GM18909 (cell line): ENCODE data around the gene RTP4.
A peak's percentile ranks its signal among the peaks of the same experiment; 100 is the strongest.

Source experiments
- ATAC-seq: cut with Tn5 transposase; IDR thresholded peaks from one replicate; pipeline ENCODE4 v1.9.1; 2021; ENCODE audit warnings: mild to moderate bottlenecking; ENCODE audit not compliant: unreplicated experiment, poor library complexity

Gene RTP4

DNA sequence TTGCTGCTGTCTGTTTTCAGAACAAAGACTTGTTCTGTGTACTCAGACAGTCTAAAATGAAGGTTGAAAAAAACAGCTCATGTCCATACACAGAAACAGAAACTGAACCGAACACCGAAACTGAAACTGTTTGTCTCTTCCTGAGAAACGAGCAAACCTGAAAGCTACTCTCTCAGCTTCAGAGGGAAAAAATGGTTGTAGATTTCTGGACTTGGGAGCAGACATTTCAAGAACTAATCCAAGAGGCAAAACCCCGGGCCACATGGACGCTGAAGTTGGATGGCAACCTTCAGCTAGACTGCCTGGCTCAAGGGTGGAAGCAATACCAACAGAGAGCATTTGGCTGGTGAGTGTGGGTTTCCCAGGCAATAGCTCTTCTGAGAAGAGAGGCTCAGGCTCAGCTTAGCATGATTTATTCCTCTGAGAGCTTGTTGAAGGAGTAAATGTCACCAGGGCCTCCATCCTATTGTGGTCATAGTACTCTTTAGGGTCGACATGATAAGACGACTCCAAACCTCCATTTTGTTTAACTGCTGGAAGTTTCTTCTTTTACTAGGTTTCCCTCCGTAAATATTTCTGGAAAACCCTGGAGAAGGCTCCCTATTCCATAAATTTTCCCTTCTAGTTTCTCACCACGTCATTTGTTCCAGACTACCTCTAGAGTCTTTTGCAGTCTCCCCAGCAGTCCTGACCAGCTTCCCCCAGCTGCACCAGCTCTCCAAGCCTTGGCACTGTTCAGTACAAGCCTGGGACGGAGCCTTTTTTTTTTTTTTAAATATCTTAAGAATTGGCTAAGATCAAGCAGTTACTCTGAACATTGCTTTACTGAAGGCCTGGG lies at the start of gene RTP4:
RTP4 (plus strand) TSS at position 135 of the 838 bp plus-strand sequence; CDS start at position 192, 57 bp downstream.
- peak; percentile 96 for ATAC-seq

DNA sequence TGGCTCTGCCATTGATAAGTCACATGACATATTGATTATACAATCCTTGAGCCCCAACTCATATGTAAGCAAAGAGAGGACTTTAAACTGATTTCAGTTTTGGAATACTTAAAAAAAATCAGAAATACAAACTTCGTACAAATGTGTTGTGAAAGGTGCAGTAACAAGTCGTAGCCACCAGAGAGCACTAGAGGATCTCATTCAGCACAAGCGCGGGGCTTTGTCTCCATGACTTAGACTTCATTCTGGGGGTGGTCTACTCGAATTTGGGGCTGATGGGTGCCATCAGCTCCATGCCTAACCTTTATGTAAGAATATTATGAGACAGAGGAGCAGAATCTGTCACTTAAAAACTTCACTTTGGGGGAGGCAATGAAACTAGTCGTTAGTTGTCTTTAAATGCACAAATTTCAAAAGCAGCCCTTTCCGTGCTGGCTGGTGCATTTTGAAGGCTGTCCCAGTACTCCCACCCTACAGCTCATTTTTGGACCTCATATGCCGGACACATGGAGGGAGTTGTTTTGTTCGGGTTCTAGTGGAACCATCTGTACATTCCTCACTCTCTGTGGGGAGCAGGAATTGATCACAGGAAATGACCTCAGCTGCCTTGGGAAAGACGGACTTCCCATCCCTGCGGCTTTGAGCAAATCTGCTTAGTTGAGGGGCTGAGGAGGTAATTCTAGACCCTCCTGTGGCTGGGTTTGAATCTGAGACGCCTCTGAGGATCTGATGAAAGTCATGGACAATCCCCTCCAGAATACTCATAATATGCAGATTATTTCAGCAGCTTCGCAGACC lies 49.2 kb upstream of the RTP4 start:
- ATAC-seq, result no peak

DNA sequence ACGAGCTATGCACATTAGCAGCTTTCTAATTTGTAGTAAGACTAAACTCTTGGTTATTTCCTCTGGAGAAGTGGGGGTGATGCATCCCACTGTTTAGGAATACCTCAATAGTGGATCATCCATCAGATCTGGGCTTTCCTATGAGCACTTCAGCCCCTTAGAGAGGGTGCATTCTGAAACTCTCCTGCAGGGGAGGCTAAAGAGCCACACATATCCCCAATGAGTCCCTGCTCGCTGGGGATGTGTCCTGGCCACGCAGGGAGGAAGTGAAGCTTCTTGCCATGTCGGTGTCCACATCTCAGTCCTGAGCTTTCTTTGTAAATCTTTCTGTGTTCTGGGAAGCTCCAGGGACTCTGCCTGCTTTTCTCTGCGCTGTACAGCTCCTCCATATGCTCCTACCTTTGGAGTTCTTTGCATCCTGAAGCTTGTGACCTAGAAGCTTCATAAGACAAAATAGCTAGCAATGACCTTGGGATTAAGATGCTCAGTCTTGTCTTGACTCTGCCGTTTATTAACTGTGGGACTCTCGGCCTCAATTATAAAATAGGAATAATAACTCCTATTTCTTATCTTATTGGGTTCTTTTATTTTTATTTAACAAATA lies 48.4 kb upstream of the RTP4 start:
- ATAC-seq, result peak; percentile 87

GRCh38 chr3:187321766-187322165 lies 46.4 kb upstream of the RTP4 start:
- ATAC-seq, result no peak

DNA sequence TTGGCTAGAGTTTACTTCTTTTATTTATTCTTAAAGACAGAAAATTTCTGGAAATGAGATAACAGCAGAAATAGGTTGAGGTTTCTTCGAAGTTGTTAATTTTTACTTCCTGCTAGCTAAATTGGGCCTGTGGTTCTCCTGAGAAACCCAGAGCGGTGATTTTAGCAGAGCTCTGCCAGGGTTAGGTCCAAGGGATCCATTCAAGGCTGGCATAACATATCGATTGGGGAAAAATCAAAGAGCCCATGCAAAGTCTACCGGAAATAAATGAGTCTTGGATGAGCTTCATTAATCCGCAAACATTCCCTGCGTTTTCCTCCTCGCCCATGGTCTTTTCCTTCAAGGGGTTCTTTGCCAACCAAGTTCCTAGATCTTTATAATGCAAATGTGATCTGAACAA lies 45.9 kb upstream of the RTP4 start:
- ATAC-seq, result no peak

GRCh38 chr3:187323091-187323490 lies 45.1 kb upstream of the RTP4 start:
- ATAC-seq, result no peak

- ATAC-seq, result no peak
Observed at GRCh38 chr3:187325632-187326031, 42.6 kb upstream of the RTP4 start.

DNA sequence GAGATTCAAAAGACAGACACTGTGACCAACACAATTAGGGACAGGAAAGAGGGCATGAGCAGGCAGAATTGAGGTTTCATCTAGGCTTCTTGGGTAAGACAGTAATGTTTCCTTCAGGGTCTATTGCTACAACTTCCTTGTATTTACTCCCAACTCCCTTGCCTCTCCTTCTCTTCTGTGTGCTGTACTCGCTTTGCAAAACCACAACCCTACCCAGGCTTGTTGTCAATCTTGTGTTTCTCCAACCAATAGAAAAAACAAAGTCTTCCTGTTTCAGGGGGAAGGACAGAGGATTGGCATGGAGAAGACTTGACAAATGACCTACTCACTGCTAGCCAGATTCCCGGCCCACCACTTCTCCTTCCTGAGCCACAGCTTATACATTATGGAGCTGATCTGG lies 40.3 kb upstream of the RTP4 start:
- ATAC-seq, result no peak

DNA sequence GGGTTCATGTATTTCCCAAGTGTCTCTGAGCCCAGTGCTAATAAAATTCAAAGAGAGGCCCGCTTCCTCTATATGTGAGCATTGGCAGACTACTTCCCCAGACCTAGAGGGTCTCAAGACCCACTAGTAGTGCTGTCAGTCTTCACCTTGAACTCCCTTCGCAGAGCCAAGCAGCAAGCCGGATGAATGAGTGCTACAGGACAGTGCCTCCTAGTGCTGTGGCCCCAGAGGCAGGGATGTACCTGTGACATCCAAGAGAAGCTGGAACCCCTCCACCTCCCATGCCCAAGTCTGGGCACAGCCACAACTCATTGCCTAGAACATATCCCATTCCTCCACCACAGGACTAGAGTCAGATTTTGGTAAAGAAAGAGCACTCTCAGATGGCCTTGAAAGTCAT lies 39.5 kb upstream of the RTP4 start:
- no peak for ATAC-seq

GRCh38 chr3:187334904-187335303 lies 33.3 kb upstream of the RTP4 start:
- ATAC-seq, result no peak

DNA sequence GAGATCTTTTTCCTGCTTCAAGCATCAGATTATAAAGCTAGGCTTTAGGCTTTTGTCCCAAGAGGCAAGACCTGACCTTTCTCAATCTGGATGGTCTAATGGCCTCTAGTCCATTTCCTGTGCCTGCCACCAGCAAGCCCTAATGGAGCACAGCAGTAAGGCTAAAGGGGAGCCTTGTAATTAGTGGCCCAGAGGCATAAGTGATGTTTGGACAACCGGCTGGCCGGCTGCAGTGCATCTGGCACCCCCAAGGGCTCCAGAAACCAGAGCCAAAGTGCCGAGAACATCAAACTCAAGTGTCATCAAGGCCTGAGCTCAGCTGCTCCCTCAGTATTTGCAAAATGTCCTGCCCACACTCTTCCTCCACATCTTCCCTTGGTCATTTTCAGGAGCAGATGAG lies 31.9 kb upstream of the RTP4 start:
- no peak for ATAC-seq

GRCh38 chr3:187340578-187340977 lies 27.6 kb upstream of the RTP4 start:
- ATAC-seq, result no peak

- ATAC-seq, result no peak
Observed at GRCh38 chr3:187342255-187342654, 25.9 kb upstream of the RTP4 start.

DNA sequence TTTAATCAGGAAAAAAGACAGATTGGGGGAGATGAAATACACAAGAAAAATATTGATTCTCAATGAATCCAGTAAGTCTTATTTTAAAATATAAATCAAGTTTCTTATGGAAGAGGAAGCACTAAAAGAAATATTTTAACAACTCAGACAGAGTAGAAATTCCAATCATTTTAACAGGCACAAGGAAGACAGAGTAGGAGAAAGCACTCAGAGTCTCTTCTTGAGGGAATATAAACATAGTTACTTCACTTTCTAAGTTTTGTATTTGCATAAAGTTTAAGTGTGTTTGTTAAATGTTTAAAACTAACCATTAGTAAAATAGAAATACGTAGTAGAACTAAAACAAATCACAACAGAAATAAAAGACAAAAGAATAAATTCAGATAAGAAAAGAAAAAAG lies 24.5 kb upstream of the RTP4 start:
- ATAC-seq, result no peak

DNA sequence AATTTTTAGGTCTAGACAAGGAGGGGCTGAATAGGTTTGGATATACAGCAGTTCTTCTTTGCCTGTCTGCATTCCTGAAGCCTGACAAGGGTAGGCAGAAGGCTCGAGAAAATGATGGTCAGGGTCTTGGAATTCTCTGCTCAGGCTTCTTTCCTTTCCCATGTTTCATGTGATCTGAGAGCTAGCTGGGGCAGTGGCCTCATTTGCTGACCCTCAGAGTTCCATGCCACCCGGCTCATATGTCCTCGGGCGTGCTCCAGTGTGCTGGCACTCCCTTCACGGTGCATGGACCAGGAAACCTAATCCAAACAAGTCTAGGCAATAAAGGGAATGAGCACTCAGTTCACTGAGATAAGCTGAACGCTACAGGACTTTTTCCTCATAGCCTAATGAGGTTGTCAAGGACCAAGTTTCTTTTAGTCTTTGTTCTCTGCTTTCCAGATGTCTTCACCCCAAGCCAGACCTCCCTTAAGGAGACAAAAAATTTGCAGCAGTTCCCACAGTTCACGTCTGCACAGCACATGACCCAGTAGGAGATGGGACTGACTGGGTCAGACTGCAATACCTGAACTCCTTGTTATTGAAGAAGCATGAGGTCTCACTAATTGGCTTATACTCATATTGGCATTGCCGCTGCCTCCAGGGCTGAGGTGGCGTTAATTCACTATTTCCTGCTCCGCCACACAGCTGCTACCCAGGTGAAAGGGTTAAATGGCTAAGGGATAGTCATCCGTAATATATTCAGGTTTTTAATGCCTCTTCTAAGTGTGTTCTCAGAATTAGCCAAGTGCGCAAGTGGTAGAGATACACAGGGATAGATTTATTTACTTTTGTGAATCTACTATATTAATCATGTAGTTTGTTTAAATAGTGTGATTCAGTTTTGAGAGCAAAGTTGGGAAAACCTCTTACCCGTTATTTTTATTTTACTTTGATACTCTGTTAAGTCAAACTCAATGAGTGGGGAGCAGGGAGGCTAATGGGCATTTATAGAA lies 15.3 kb upstream of the RTP4 start:
- ATAC-seq, result no peak

DNA sequence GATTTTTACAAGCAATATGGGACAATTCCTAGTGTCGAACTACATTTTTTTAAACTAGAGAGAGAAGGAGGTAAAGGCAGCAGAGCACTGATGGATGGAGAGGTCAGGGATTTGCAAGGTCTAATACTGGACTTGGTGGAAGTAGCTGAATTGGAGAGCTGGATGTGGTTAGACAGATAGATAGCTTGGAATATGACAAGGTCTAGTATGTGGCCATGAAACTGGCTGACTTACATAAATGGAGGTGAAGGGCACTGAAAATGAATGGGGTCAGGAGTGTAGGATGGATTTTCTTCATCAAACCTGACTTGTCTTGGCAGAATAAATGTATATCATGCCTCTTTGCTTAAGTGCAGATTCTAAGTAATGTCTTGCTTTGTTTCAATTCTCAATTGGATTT lies 10.1 kb upstream of the RTP4 start:
- ATAC-seq, result no peak

- ATAC-seq, result no peak
Observed at GRCh38 chr3:187359798-187360486, 8.2 kb upstream of the RTP4 start.

DNA sequence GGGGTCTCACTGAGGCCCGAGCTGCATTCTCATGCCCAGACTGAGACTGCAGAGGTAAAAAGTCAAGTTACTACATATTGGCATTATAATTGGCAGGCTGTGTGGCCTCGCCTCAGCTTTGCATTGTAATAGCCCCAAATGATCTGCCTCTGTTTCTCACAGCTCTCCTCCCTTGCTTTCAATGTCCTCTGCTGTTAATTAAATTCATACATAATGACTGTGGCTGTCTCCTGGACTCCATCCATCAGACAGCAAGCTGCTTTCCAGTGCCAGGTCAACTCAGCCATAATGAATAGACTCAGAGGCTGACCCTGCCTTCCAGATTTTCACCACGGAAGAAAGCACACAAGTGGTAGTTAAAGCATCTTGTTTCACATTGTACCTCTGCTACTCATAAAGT lies 7.6 kb upstream of the RTP4 start:
- ATAC-seq, result no peak

DNA sequence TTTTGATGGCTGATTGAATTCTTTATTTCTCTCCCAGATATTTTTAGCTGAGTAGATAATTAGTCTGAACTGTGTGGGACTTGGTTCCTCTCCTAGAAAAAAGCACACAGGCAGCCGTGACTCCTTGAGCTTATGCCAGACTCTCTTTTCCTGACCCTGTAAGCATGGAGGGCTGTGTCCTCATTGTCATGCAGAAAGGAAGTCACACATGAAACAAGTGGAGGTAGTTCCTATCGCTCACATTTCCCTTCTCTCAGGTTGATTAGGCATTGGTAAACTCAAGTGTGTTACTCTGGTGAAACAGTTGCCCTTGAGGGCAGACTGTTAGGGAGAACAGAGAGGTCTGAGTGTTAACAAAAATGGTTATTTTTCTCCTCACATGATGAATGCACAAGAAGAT lies 6.3 kb upstream of the RTP4 start:
- peak; percentile 66 for ATAC-seq
